ENCODE measurements around the gene OCA2.

Gene OCA2

DNA sequence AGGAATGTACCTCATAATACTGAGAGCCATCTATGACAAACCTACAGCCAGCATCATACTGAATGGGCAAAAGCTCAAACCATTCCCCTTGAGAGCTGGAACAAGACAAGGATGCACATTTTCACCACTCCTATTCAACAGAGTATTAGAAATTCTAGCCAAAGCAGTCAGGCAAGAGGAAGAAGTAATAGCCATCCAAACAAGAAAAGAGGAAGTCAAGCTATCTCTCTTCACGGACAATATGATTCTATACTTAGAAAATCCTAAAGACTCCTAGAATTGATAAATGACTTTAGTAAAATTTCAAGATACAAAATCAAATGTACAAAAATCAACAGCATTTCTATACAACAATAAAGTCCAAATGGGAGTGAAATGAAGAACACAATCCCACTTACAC, 30.2 kb downstream of the OCA2 start:
- Histone ChIP-seq H3K36me3 (ENCODE audit: insufficient read depth, low read length) (no peaks in the 10 kb centered on the region), H3K9me3 (ENCODE audit: low read length) (no peaks in the 10 kb centered on the region), H3K4me2 (ENCODE audit: low read length) (no peak overlapping the region), H2AFZ (ENCODE audit: low read length) (no peak overlapping the region), H3K9me2 (ENCODE audit: low read depth, low read length) (no peaks in the 10 kb centered on the region), H3K27ac (ENCODE audit: low read depth, low read length, poor library complexity, severe bottlenecking) (no peak overlapping the region), H3K4me1 (ENCODE audit: insufficient read depth, low read length, severe bottlenecking) (no peaks in the 10 kb centered on the region), H3K79me2 (ENCODE audit: insufficient read depth, low read length) (no peaks in the 10 kb centered on the region), H3K9ac (ENCODE audit: low read length) (no peak overlapping the region), H4K20me1 (ENCODE audit: insufficient read depth, low read length) (no peaks in the 10 kb centered on the region), H3K27me3 (ENCODE audit: insufficient read depth, low read length) (no peaks in the 10 kb centered on the region), H3F3A (ENCODE audit: insufficient read depth, low read length) (no peaks in the 10 kb centered on the region), H3K4me3 (ENCODE audit: low read depth, low read length, poor library complexity, severe bottlenecking) (no peak overlapping the region)
- TF ChIP-seq EZH2 (IDR thresholded peaks at IDR 0.05; ENCODE audit: borderline replicate concordance, low read length), result no peak
- TF ChIP-seq, protein P1, sequence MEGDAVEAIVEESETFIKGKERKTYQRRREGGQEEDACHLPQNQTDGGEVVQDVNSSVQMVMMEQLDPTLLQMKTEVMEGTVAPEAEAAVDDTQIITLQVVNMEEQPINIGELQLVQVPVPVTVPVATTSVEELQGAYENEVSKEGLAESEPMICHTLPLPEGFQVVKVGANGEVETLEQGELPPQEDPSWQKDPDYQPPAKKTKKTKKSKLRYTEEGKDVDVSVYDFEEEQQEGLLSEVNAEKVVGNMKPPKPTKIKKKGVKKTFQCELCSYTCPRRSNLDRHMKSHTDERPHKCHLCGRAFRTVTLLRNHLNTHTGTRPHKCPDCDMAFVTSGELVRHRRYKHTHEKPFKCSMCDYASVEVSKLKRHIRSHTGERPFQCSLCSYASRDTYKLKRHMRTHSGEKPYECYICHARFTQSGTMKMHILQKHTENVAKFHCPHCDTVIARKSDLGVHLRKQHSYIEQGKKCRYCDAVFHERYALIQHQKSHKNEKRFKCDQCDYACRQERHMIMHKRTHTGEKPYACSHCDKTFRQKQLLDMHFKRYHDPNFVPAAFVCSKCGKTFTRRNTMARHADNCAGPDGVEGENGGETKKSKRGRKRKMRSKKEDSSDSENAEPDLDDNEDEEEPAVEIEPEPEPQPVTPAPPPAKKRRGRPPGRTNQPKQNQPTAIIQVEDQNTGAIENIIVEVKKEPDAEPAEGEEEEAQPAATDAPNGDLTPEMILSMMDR (IDR thresholded peaks at IDR 0.05; ENCODE audit: low read length), result no peak

DNA sequence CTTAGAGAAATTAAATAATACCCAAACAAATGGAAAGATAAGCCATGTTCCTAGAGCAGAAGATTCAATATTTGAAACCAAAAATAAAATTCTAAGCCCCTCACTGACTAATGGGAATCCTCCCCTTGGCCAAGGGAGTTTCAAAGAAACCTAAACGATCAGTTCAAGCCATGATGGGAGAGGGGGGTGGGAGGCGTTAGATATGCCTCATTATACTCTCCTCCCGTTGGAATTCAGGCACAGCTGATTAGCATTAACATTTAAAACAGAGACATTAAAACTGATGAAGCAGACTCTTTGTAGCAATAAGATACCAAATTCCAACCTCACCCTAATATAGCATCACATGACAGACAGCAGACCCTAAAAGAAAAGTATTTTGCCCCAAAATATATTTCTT, 32.9 kb downstream of the OCA2 start:
- H3K9me2 ChIP-seq (ENCODE audit: low read depth, low read length), result no peaks in the 10 kb centered on the region
- H2AFZ ChIP-seq (ENCODE audit: low read length), result no peak overlapping the region
- no peak overlapping the region for H3K27ac ChIP-seq (ENCODE audit: low read depth, low read length, poor library complexity, severe bottlenecking)
- H3K4me3 ChIP-seq (ENCODE audit: low read depth, low read length, poor library complexity, severe bottlenecking), result no peak overlapping the region
- no peaks in the 10 kb centered on the region for H3K27me3 ChIP-seq (ENCODE audit: insufficient read depth, low read length)
- H3K4me1 ChIP-seq (ENCODE audit: insufficient read depth, low read length, severe bottlenecking), result no peaks in the 10 kb centered on the region
- H3K79me2 ChIP-seq (ENCODE audit: insufficient read depth, low read length), result no peaks in the 10 kb centered on the region
- H3K36me3 ChIP-seq (ENCODE audit: insufficient read depth, low read length), result no peaks in the 10 kb centered on the region
- no peaks in the 10 kb centered on the region for H3F3A ChIP-seq (ENCODE audit: insufficient read depth, low read length)
- no peaks in the 10 kb centered on the region for H4K20me1 ChIP-seq (ENCODE audit: insufficient read depth, low read length)
- TF ChIP-seq EZH2 (IDR thresholded peaks at IDR 0.05; ENCODE audit: borderline replicate concordance, low read length), result no peak
- TF ChIP-seq, protein P1 (IDR thresholded peaks at IDR 0.05; ENCODE audit: low read length), result no peak
- H3K9ac ChIP-seq (ENCODE audit: low read length), result no peak overlapping the region
- no peaks in the 10 kb centered on the region for H3K9me3 ChIP-seq (ENCODE audit: low read length)
- H3K4me2 ChIP-seq (ENCODE audit: low read length), result no peak overlapping the region

DNA sequence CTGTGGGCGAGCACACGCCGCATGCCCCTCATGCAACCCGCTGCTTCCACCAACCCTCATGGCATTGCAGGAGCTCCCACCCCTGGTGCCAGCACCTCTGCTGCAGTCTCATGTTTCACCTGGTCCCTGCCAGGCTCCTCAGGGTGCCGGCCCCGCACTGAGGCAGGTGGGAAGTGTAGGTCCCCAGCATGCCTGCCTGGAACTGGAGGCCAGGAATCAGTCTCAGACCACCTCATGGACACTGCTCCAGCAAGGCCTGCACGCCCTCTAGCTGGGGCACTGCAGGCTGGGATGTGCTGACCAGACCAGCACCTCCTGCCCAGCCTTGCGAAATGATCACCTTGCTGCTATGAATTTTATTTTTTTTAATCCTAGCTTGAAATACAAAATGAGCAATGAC, 39.1 kb downstream of the OCA2 start:
- Histone ChIP-seq H3K79me2 (ENCODE audit: insufficient read depth, low read length) (no peaks in the 10 kb centered on the region), H4K20me1 (ENCODE audit: insufficient read depth, low read length) (no peaks in the 10 kb centered on the region), H3K36me3 (ENCODE audit: insufficient read depth, low read length) (no peaks in the 10 kb centered on the region), H3K9me2 (ENCODE audit: low read depth, low read length) (no peaks in the 10 kb centered on the region), H2AFZ (ENCODE audit: low read length) (no peak overlapping the region), H3K27ac (ENCODE audit: low read depth, low read length, poor library complexity, severe bottlenecking) (no peak overlapping the region), H3K4me1 (ENCODE audit: insufficient read depth, low read length, severe bottlenecking) (no peaks in the 10 kb centered on the region), H3K9me3 (ENCODE audit: low read length) (no peaks in the 10 kb centered on the region), H3F3A (ENCODE audit: insufficient read depth, low read length) (no peaks in the 10 kb centered on the region), H3K4me2 (ENCODE audit: low read length) (no peak overlapping the region), H3K27me3 (ENCODE audit: insufficient read depth, low read length) (no peaks in the 10 kb centered on the region), H3K9ac (ENCODE audit: low read length) (no peak overlapping the region), H3K4me3 (ENCODE audit: low read depth, low read length, poor library complexity, severe bottlenecking) (no peak overlapping the region)
- TF ChIP-seq, protein P1 (IDR thresholded peaks at IDR 0.05; ENCODE audit: low read length), result no peak
- TF ChIP-seq EZH2 (IDR thresholded peaks at IDR 0.05; ENCODE audit: borderline replicate concordance, low read length), result no peak
